CD14-positive monocyte (primary cell): Measurements from ENCODE around the gene BACH2. TPM values are rescaled to one million over a fixed set of nuclear protein-coding genes. Genes with fewer than 3 reads are reported as not detected.

Experiments used
- DNase-seq, 3 donors: peaks; one replicate each; pipeline ENCODE4 v3.0.0-alpha.2; 2011 to 2022
- H2AFZ ChIP-seq: 2 replicates; pipeline ENCODE4 v1.6.0; 2012; ENCODE audit warnings: mild to moderate bottlenecking, low read depth, low read length, inconsistent platforms; ENCODE audit not compliant: insufficient read depth, poor library complexity, severe bottlenecking
- H3K27ac ChIP-seq, 2 donors: 1 replicate in 1 of 2; 2 replicates in 1 of 2; pipeline ENCODE4 v1.5.1; 2012 to 2013; ENCODE audit warnings: low read length in 2 of 2, control low read depth in 1 of 2, inconsistent platforms in 1 of 2, low read depth in 1 of 2, mild to moderate bottlenecking in 1 of 2
- H3K27me3 ChIP-seq, 2 donors: one replicate each; pipeline versions ENCODE4 v1.6.0 to v1.6.1; 2011 to 2013; ENCODE audit warnings: low read length in 2 of 2; ENCODE audit not compliant: control insufficient read depth in 2 of 2, insufficient read depth in 2 of 2
- H3K36me3 ChIP-seq, 2 donors: replicated peaks in 1 of 2; 1 replicate in 1 of 2; 2 replicates in 1 of 2; pipeline versions ENCODE4 v1.5.1 to v1.6.1; 2012 to 2013; ENCODE audit warnings: low read length in 2 of 2, control low read depth in 1 of 2, inconsistent platforms in 1 of 2, mild to moderate bottlenecking in 1 of 2; ENCODE audit not compliant: insufficient read depth in 2 of 2, control insufficient read depth in 1 of 2
- H3K4me1 ChIP-seq, 2 donors: 1 replicate in 1 of 2; 2 replicates in 1 of 2; pipeline versions ENCODE4 v1.5.1 to v1.6.1; 2012 to 2013; ENCODE audit warnings: low read length in 2 of 2, control low read depth in 1 of 2, inconsistent platforms in 1 of 2, mild to moderate bottlenecking in 1 of 2, moderate library complexity in 1 of 2; ENCODE audit not compliant: insufficient read depth in 2 of 2, control insufficient read depth in 1 of 2
- H3K4me2 ChIP-seq: replicated peaks from 2 replicates; pipeline ENCODE3; 2012; ENCODE audit warnings: low read length, moderate library complexity, mild to moderate bottlenecking; ENCODE audit not compliant: poor library complexity, severe bottlenecking; ENCODE audit errors: extremely low read depth
- H3K4me3 ChIP-seq, 3 experiments: fragments of 200-600 bp in 1 of 3; sonication (generic) in 1 of 3; replicated peaks in 1 of 3; 1 replicate in 2 of 3; 2 replicates in 1 of 3; pipeline ENCODE4 v1.5.1; 2011 to 2013; ENCODE audit warnings: low read length in 3 of 3, mild to moderate bottlenecking in 3 of 3, control low read depth in 2 of 3, low read depth in 2 of 3, inconsistent platforms in 1 of 3, moderate library complexity in 1 of 3
- H3K79me2 ChIP-seq: 2 replicates; pipeline ENCODE4 v1.6.0; 2012; ENCODE audit warnings: mild to moderate bottlenecking, control low read depth, inconsistent platforms, low read length, moderate library complexity; ENCODE audit not compliant: insufficient read depth
- H3K9ac ChIP-seq: 2 replicates; pipeline ENCODE4 v1.6.0; 2017; ENCODE audit warnings: low read length, mild to moderate bottlenecking; ENCODE audit not compliant: insufficient read depth, poor library complexity, severe bottlenecking
- H3K9me3 ChIP-seq, 2 donors: replicated peaks in 1 of 2; 1 replicate in 1 of 2; 2 replicates in 1 of 2; pipeline versions ENCODE4 v1.5.1 to v1.6.1; 2012 to 2013; ENCODE audit warnings: low read length in 2 of 2, control low read depth in 1 of 2; ENCODE audit not compliant: control insufficient read depth in 1 of 2, insufficient read depth in 1 of 2
- H4K20me1 ChIP-seq: 2 replicates; pipeline ENCODE4 v1.6.0; 2012; ENCODE audit warnings: mild to moderate bottlenecking, low read length, control low read depth, moderate library complexity; ENCODE audit not compliant: insufficient read depth
- H3K27ac Mint-ChIP-seq, 7 donors: one replicate each; pipeline ENCODE4 v1.8.0; 2020; ENCODE audit warnings: mild to moderate bottlenecking in 7 of 7, mixed read lengths in 7 of 7, moderate library complexity in 6 of 7, inconsistent platforms in 2 of 7
- H3K27me3 Mint-ChIP-seq, 3 donors: one replicate each; pipeline ENCODE4 v1.8.0; 2021 to 2022; ENCODE audit warnings: low read depth in 3 of 3, mild to moderate bottlenecking in 3 of 3, mixed read lengths in 3 of 3, moderate library complexity in 3 of 3, inconsistent platforms in 1 of 3
- H3K36me3 Mint-ChIP-seq, 2 donors: one replicate each; pipeline ENCODE4 v1.8.0; 2020; ENCODE audit warnings: mixed read lengths in 2 of 2, inconsistent platforms in 1 of 2, mild to moderate bottlenecking in 1 of 2
- H3K4me1 Mint-ChIP-seq: one replicate; pipeline ENCODE4 v1.8.0; 2020; ENCODE audit warnings: mild to moderate bottlenecking, mixed read lengths
- H3K4me3 Mint-ChIP-seq, 2 donors: one replicate each; pipeline ENCODE4 v1.8.0; 2020; ENCODE audit warnings: mild to moderate bottlenecking in 2 of 2, mixed read lengths in 2 of 2, moderate library complexity in 1 of 2
- H3K9me3 Mint-ChIP-seq, 7 donors: one replicate each; pipeline ENCODE4 v1.8.0; 2020 to 2022; ENCODE audit warnings: mixed read lengths in 7 of 7, mild to moderate bottlenecking in 6 of 7, moderate library complexity in 6 of 7, inconsistent platforms in 2 of 7
- WGBS: methylation state at CpG from one replicate; pipeline ENCODE4 v1.1.5; 2013; ENCODE audit warnings: missing lambda C conversion rate; ENCODE audit not compliant: insufficient coverage; 5-methylcytosine and 5-hydroxymethylcytosine counted together
- intact Hi-C, 2 donors: fragments of 100-400 bp; cut with micrococcal nuclease; formaldehyde crosslinking; loops; one replicate each; pipeline versions ENCODE4 v1.15.0 to v1.15.1; 2023
- polyA plus RNA-seq, 3 donors: library from polyadenylated mRNA; depleted of rRNA in 1 of 3; unstranded in 2 of 3; stranded (reverse) in 1 of 3; fragments of 300-500 nt in 2 of 3; fragments of >200 nt in 1 of 3; fragmentation: Illumina TruSeq in 2 of 3; gene quantifications; 1 replicate in 2 of 3; 2 replicates in 1 of 3; pipeline ENCODE4 v1.2.3, GENCODE V29; 2012 to 2021
- TF ChIP-seq, protein P1 (sequence below): fragments of 200-600 bp; IDR thresholded peaks from one replicate; pipeline ENCODE4 v1.8.0; 2022; ENCODE audit warnings: antibody characterized with exemption, mild to moderate bottlenecking

Gene BACH2
- polyA plus RNA-seq, 3 donors, result 0.04 to 0.09 (median 0.05) TPM

DNA sequence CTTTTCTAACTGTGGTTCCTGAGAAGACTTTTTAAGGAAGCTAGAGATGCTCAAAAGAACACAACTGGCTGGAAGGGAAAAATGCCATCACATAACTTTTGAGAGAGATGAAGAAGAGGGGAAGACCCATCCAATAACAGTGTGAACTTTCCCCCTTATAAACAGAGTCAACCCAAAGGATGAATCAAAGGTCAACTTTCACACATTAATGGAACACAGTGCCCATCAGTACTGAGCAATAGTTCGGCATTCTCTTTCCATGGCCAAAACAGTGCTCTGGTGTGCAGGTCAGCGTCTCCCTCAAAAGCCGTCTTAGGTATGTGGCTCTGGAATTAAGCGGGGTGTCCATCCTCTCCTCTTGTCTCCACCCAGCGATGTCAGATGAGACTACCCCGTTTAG is 272.0 kb downstream of the BACH2 start:
- TF ChIP-seq, protein P1, sequence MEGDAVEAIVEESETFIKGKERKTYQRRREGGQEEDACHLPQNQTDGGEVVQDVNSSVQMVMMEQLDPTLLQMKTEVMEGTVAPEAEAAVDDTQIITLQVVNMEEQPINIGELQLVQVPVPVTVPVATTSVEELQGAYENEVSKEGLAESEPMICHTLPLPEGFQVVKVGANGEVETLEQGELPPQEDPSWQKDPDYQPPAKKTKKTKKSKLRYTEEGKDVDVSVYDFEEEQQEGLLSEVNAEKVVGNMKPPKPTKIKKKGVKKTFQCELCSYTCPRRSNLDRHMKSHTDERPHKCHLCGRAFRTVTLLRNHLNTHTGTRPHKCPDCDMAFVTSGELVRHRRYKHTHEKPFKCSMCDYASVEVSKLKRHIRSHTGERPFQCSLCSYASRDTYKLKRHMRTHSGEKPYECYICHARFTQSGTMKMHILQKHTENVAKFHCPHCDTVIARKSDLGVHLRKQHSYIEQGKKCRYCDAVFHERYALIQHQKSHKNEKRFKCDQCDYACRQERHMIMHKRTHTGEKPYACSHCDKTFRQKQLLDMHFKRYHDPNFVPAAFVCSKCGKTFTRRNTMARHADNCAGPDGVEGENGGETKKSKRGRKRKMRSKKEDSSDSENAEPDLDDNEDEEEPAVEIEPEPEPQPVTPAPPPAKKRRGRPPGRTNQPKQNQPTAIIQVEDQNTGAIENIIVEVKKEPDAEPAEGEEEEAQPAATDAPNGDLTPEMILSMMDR, result no peak
- no peaks in the 10 kb centered on the region for H3K36me3 ChIP-seq
- intact Hi-C loops, result no loop called here
- Mint-ChIP-seq H3K4me1 (peaks cover 4% of the 10 kb centered on the region), H3K9me3 (peaks cover 0 to 2% (median 1%) of the 10 kb centered on the region in 7 donors), H3K27me3 (no peaks in the 10 kb centered on the region), H3K36me3 (no peaks in the 10 kb centered on the region), H3K27ac (no peak overlapping the region), H3K4me3 (no peak overlapping the region)
- no peaks in the 10 kb centered on the region for H3K27me3 ChIP-seq
- H3K27ac ChIP-seq, result no peak overlapping the region
- H3K79me2 ChIP-seq, result no peaks in the 10 kb centered on the region
- H3K9me3 ChIP-seq, result no peaks in the 10 kb centered on the region
- no peaks in the 10 kb centered on the region for H4K20me1 ChIP-seq
- H3K4me3 ChIP-seq, result no peak overlapping the region
- H3K4me1 ChIP-seq, result no peaks in the 10 kb centered on the region
- no peak overlapping the region for H3K4me2 ChIP-seq
- DNase-seq, result no peak
- no peak overlapping the region for H3K9ac ChIP-seq
- WGBS, result 98% methylated on average over 6 of the region's 6 CpGs
- no peak overlapping the region for H2AFZ ChIP-seq

DNA sequence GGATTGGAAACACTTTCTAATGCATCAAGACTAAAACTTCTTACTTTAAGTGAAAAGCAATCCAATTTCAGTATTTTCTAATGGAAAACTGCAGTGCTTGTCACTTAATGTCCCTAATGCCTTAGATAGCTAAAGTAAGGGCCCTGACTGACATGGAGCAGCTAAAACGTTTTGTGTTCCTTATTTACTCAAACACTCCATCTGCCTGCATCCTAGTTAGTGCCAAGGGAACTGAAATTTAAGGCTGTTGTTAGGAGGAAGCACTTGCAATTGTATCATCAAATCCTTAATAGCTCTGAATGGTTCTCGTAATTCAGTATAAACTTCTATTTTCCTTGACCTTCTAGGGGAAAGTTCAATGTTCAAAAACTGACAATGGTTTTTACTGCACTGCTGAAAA is 274.9 kb downstream of the BACH2 start:
- Mint-ChIP-seq H3K4me3 (no peak overlapping the region), H3K27me3 (peaks cover 0 to 4% (median 0%) of the 10 kb centered on the region in 3 donors), H3K27ac (no peak overlapping the region), H3K4me1 (peaks cover 13% of the 10 kb centered on the region), H3K36me3 (peaks cover 0 to 1% of the 10 kb centered on the region in 2 donors), H3K9me3 (peaks cover 0 to 7% (median 4%) of the 10 kb centered on the region in 7 donors)
- no peak for DNase-seq
- H3K27me3 ChIP-seq, result no peaks in the 10 kb centered on the region
- WGBS, result no CpG with 5 or more reads among the region's 2 CpGs
- no peaks in the 10 kb centered on the region for H3K79me2 ChIP-seq
- H3K9me3 ChIP-seq, result peaks cover 0 to 3% of the 10 kb centered on the region in 2 donors
- TF ChIP-seq, protein P1, result no peak
- H2AFZ ChIP-seq, result no peak overlapping the region
- H3K36me3 ChIP-seq, result no peaks in the 10 kb centered on the region
- no peak overlapping the region for H3K27ac ChIP-seq
- no peak overlapping the region for H3K9ac ChIP-seq
- intact Hi-C loops, result no loop called here
- H3K4me2 ChIP-seq, result no peak overlapping the region
- H3K4me3 ChIP-seq, result no peak overlapping the region
- H3K4me1 ChIP-seq, result peaks cover 5 to 9% of the 10 kb centered on the region in 2 donors
- H4K20me1 ChIP-seq, result no peaks in the 10 kb centered on the region
